Measurements from ENCODE around the gene NEK10.

Gene NEK10

GRCh38 chr3:27165321-27165721 lies 203.9 kb downstream of the NEK10 start:
- DNase-seq = no peak

GRCh38 chr3:27160779-27161287 lies 208.3 kb downstream of the NEK10 start:
- DNase-seq = no peak

- DNase-seq = no peak
Observed at GRCh38 chr3:27160146-27160545, 209.0 kb downstream of the NEK10 start.

DNA sequence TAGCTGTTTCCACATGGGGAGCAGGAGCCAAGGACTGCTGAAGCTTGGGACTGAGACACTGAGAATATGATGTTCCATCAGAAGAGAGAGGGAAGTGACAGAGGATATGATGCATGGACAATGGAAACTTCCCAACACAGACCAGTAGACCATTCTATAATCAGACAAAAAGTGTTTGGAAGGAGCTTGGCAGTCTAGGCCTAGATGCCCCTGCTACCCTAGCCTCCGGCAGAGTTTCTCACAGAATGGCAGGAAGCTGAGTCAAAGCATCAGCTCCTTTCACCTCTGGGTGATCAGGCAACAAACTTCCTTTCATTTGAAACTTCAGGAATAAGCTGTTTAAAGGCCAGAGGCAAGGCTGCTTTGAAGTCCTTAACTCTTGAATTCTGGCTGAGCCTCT lies 222.0 kb downstream of the NEK10 start:
- DNase-seq = no peak

- DNase-seq = no peak
Observed at GRCh38 chr3:27146786-27147185, 222.4 kb downstream of the NEK10 start.

DNA sequence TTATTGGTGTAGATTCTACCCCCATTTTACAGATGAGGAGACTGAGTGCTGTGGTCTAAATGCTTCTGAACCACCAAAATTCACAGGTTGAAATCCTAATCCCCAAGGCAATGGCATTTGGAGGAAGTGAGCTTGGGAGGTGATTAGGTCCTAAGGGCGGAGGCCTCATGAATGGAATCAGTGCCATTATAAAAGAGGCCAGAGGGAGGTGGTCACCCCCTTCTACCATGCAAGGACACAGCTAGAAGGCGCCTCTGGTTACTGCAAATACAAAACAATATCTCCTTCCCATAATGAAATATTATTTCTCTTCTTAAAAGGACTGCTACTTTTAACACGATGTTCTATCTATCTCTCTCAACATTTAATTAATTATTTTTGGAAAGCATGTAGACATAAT lies 223.5 kb downstream of the NEK10 start:
- no peak for DNase-seq

GRCh38 chr3:27141668-27142067 lies 227.5 kb downstream of the NEK10 start:
- no peak for DNase-seq

- DNase-seq = no peak
Observed at GRCh38 chr3:27138562-27138961, 230.6 kb downstream of the NEK10 start.

DNA sequence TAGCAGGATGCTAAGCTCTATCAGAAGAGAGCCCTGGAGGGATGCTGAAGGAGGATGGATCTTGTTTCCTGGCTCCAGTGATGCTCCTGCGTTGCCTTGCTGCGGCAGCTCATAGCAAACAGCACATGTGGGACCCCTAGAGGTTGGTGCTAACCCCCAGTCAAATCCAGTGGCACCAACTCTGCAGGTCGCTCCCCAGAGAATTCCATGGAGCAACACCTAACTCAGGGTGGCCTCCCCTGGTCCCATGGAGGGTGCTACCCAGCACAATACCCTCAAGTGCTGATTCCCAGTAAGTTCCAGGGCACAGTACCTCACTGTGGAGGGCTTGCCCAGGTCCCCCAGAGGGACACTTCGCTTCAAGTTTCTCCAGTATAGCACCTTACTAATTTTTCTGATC lies 231.2 kb downstream of the NEK10 start:
- no peak for DNase-seq

- DNase-seq = peak; percentile 48 to 59
Observed at GRCh38 chr3:27134171-27134796, 234.9 kb downstream of the NEK10 start.

DNA sequence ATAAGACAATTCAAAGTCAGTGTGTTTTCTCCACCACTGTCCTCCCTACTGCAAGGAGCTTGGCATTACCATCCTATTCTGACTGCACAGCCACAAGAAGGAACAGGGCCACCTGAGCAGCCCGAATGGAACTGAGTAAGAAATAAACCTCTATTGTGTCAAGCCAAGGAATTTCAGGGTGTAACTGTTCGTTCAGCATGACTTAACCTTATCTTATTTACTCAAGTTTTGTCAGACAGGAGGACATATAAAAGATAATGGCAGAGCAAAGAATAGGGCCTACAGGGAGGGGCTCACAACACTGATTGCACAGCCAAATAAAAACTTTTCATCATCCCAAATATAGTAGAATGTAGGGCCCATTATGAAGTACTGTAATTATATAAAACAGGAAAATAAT lies 236.1 kb downstream of the NEK10 start:
- DNase-seq = no peak

DNA sequence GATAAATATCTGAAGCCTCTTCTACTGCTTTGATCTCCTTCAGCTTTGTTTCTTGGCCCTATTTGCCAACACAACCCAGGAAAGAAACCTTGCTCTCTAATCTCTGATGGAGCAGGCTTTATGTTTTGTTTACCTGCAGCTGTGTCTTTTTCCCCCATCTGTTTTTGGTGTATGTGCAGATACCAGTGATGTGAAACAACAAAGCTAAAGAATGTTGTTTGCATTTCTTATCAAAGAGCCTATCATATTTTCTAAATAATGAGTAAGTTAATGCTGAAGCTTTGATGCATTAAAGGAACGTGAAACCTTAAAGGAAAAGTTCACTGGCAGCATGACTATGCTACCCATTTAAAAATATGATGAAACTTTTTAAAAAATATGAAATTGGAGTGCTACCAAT lies 238.4 kb downstream of the NEK10 start:
- DNase-seq = no peak

GRCh38 chr3:27127879-27128278 lies 241.3 kb downstream of the NEK10 start:
- DNase-seq = no peak

DNA sequence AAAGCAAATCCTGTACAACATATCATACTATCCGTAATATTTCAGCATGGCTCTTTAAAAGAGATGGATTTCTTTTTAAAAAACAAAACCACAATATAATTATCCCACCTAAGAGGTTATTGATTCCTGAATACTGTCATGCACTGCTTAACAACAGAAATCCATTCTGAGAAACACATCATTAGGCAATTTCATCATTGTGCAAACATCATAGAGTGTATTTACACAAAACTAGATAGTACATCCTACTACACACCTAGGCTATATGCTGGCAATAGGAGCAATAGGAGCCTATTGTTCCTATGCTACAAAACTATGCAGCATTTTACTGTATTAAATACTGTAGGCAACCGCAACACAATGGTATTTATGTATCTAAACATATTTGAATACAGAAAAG lies 242.0 kb downstream of the NEK10 start:
- no peak for DNase-seq

DNA sequence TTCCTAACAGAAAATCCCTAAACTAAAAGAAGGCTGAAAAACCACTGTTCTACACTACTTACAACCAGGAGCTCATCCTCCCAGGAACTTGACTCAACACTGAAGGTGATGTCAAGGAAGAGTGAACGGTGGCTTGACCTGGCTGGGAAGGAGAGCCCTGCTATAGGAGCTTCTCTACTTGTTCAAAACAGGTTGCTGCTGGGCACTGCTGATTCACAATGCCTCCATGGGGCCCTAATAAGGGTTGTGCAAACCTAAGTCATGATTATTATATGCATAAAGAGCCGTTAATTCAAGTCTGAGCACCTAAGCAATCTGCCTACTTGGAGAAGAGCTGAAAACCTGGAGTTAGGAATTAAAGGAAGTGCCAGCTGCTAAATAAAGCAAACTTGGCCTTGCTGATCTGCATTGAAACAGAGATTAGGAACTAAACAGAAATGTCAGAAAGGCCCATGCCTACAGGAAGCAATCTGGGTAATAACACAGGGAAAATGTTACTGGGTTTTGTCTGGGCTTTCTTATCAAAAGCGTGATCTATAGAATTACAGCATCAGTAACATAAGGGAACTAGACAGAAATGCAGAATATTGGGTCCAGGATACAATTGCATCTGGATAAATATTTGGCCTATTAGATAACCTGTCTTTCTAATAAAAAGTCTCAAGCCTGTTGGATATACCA lies 243.2 kb downstream of the NEK10 start:
- DNase-seq = no peak

DNA sequence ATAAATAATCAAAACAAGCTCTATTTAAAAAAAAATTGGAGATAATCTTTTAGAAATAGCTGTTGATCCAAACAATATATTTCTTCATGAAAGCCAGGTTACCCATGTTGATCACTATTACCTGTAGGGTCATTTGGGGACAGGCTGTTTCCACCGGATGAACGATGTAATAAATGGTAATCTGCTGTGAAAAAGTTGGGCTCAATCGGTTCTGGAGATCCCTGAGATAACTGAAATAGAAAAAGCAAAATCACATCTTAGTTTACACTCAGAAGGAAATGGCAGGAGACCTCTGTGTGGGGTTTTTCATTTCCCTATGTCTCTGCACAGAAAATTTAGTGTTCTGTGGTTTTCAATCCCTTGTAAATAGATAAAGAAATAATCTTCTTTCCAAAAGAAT lies 249.5 kb downstream of the NEK10 start:
- no peak for DNase-seq

DNA sequence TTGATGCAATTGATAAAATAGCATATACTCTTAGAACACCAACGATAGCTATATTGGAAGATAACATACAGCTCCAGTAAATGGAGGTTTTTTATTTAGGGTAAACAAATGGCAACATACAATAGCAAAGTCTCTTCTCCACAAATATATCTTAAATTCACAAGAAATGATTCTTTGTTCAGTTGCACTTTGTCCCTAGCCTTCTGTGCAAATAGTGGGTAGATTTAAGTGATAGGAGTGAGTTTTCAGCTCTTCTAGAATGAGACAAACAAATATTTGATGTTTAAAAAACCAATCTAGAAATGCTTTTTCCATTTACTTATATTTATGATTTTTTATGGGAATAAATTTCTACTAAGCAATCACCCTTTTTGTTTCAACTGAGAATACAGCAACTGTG lies 253.8 kb downstream of the NEK10 start:
- DNase-seq = no peak

GRCh38 chr3:27114684-27115083 lies 254.5 kb downstream of the NEK10 start:
- DNase-seq = no peak

DNA sequence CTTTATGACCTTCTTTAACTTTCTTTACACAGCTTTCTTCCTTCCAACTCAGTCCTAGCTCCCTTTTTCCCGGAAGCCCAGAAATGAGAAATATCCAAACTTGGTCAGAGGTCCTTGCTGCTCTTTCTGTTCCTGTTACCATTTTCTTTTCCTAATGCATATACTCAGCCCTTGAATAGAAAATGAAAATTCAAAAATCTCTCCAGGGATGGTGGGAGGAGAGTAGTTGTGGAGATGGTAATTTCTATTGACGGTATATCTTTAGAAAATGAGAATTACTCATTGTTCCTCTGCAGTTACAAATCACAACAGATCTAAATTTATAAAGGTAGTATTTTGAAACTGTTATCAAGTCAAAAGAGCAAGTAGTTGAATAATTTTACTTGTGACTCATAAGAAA lies 255.1 kb downstream of the NEK10 start:
- no peak for DNase-seq

- no peak for DNase-seq
Observed at GRCh38 chr3:27110020-27110419, 259.2 kb downstream of the NEK10 start.

DNA sequence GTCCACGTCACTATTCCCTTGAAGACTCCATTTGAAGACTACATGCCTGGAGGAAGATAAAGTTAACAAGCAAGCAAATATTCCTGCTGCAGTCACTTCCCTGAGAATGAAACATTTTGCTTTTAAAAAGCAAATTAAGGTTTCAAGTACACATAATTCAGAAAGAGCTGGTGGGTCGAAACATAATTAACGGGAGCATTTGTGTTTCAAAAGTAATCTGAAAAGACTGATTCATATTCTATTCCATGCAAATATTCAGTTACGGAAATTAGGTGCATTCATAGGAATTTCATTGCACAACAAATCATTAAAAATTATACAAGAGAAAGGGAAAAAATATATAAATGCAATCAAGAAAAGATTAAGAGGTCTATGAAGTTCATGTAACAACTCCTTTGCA lies 260.9 kb downstream of the NEK10 start:
- DNase-seq = no peak

DNA sequence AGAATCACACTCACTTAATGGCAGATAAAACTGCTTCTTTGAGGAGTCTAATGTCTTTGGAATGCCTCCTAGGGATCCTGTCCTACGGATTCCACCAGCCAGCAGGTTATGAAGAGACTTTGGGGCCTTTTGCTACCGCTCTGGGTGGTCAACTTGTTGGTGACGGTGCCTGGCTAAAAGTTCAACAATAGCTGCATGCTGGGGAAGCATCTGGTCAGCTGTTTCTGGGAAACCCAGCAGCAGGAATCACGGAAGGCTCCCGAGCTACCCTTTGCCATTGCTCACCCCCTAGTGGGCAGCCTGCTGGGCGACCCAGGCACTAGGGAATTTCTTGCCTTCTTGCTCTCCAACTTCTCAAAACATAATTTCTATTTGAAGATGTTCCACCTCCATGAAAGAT lies 263.3 kb downstream of the NEK10 start:
- DNase-seq = no peak

DNA sequence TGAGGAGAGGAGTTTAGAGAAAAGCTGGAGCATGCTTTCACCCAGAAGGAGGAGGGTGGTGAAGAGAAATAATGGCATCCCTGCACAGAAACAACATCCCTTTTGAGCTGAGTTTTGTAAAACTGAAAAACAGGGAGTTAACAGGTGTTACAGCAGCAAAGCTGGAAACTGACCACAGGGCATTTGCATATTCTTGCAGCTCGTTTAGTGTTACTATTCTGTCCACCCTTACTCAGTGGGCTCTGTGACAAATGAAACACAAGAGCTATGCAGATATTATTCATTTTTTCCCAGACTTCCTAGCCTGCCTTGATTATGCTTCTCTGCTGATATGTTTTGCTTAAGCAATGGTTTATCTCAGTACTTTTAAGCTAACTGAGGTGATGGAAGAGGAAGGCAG lies 272.0 kb downstream of the NEK10 start:
- no peak for DNase-seq

DNA sequence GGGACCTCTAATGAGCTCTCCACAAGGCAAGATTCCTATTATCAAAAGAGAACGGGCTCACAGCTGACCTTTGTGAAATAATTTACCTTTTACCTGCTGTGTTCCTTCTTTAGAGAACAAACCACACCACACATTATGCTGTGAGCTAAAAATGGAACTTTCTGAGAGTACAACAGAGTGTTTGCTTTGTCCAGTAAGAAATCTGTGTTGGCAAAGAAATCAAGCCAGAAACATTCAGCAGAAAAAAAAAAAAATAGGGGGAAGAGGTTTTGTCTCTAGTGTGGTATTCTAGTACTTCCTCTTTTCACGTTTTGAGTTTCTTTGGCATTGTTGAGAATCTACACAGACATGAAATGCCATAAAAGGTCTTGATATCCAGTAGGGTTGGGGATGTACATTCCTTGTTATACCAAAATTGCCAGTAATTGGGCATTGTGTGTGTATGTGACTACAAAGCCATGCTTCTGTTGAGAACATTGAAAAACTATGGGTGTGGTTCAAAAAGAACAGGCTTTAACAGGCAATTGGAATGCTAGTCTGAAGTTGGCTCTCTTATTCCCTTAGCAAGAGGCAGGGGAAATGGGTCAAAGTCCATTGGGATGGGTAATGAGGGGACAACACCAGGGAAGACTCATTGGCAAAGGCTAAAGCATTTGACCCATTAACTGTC lies 273.5 kb downstream of the NEK10 start:
- no peak for DNase-seq

Measured in CD4-positive, alpha-beta T cell treated with Interleukin-1 beta for 1 hour (primary cell).